IMR-90 (cell line): Measurements from ENCODE around the gene ADGRF1.

Experiments used
- CEBPB ChIP-seq: IDR thresholded peaks from 2 replicates; pipeline ENCODE4 v1.6.1; 2012; ENCODE audit warnings: low read depth, low read length, improper control_type of control experiment
- CTCF ChIP-seq: conservative IDR thresholded peaks from 2 replicates; pipeline ENCODE4 v1.5.1; 2012; ENCODE audit warnings: mild to moderate bottlenecking, low read depth, low read length, improper control_type of control experiment
- ELK1 ChIP-seq: fragments of 150-350 bp; IDR thresholded peaks from 2 replicates; pipeline ENCODE4 v1.6.1; 2016; ENCODE audit warnings: low read depth, mild to moderate bottlenecking, low read length, moderate library complexity, borderline replicate concordance
- MXI1 ChIP-seq: IDR thresholded peaks from 2 replicates; pipeline ENCODE4 v1.6.1; 2012; ENCODE audit warnings: low read depth, mild to moderate bottlenecking, low read length, moderate library complexity, borderline replicate concordance
- POLR2A ChIP-seq: IDR thresholded peaks from 2 replicates; pipeline ENCODE4 v1.6.1; 2012; ENCODE audit warnings: mild to moderate bottlenecking, low read depth, low read length
- RCOR1 ChIP-seq: IDR thresholded peaks from 2 replicates; pipeline ENCODE4 v1.6.1; 2012; ENCODE audit warnings: mild to moderate bottlenecking, low read length, improper control_type of control experiment; ENCODE audit not compliant: insufficient replicate concordance

DNA sequence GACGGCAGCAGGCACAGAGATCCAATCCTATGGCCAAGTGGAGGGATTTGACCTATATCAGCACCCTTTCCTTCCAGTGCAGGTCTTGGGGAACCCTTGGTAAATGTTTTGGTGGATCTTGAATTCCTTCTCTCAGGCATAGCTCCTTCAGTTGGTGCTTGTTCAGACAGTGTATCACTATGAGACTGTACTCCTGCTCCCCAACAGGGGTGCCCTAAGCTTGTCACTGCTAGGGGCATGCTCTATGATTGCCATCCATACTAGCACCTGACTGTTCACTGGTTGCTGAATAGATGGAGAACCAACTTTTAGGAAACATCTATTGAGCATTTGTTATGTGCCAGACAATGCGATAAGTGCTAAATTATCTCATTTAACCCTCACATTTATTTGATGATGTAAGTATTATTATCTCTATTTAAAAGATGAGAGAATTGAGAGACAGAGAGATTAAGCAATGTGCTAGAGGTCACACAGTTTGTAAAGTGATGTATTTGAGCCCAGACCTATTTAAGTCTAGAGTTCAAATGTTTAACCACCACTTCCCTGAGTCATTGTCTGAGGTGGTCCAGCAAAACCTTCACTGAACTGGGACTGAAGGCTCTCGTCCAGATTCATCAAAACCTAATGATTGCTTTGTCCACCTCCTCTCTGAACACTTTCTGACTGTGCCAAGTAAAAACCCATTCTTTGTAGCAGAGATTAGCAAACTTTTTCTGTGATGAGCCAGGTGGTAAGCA, 34.3 kb downstream of the ADGRF1 start:
- TF ChIP-seq CEBPB, result no peak
- no peak for TF ChIP-seq ELK1
- no peak for TF ChIP-seq CTCF
- TF ChIP-seq POLR2A, result no peak
- TF ChIP-seq RCOR1, result no peak
- no peak for TF ChIP-seq MXI1
